AG04450 (cell line): ENCODE data around the gene ZNF552. TPM values are rescaled to one million over a fixed set of nuclear protein-coding genes. Genes with fewer than 3 reads are reported as not detected.

ENCODE experiments used
- CTCF ChIA-PET: fragments of 300-600, 350-600 bp; formaldehyde crosslinking; extraction: SDS; loops from one replicate; lab custom pipeline; 2022; ENCODE audit warnings: antibody characterized with exemption, inconsistent platforms; lab: Charles Lee
- POLR2A ChIA-PET: fragments of 350-600 bp; formaldehyde crosslinking; extraction: SDS; loops from one replicate; lab custom pipeline; 2021; ENCODE audit warnings: antibody characterized with exemption, inconsistent platforms; lab: Yijun Ruan, JAX
- DNase-seq: peaks from one replicate; pipeline ENCODE4 v3.0.0-alpha.2; 2011; ENCODE audit warnings: low read depth, low spot score
- H3K27ac ChIP-seq: one replicate; pipeline ENCODE4 v1.5.1; 2012; ENCODE audit warnings: low read depth, low read length, control low read depth
- H3K27me3 ChIP-seq: one replicate; pipeline ENCODE4 v1.6.0; 2012; ENCODE audit warnings: low read length; ENCODE audit not compliant: control insufficient read depth, insufficient read depth
- H3K4me3 ChIP-seq: 2 replicates; pipeline ENCODE4 v1.5.1; 2011; ENCODE audit warnings: mild to moderate bottlenecking, low read depth, low read length, control low read depth
- H3K9me3 ChIP-seq: 2 replicates; pipeline ENCODE4 v1.5.1; 2012; ENCODE audit warnings: low read length; ENCODE audit not compliant: control insufficient read depth, insufficient read depth
- polyA plus RNA-seq: library from polyadenylated mRNA; depleted of rRNA; stranded (reverse); fragments of >200 nt; gene quantifications from 2 replicates; pipeline ENCODE4 v1.2.3, GENCODE V29; 2011
- TF ChIP-seq, protein P1 (sequence below): IDR thresholded peaks from 2 replicates; pipeline ENCODE4 v1.5.1; 2011; ENCODE audit warnings: low read depth, low read length, control low read depth, inconsistent platforms

The ZNF552 gene
- polyA plus RNA-seq, 1 experiment: 2.8 TPM

DNA sequence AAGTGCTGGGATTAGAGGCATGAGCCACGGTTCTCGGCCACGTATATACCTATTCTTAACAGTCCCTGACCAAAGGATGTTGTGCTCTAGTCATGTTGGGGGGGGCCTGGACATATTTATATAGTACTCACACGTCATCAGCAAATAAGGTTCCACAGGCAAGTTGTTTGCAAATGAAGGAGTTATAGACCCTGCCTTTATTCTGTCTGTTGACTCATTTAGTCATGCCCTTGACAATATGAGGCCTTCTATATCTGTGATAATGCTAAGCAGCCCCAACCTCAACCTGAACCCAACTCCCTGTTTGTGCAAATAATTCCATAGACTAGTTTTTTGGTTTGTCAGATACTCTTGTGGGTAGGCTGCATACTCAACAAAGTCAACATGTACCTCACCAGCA lies 36.4 kb downstream of the ZNF552 start:
- Histone ChIP-seq H3K9me3 (peaks cover 63% of the 10 kb centered on the region), H3K27me3 (no peaks in the 10 kb centered on the region), H3K4me3 (no peak overlapping the region), H3K27ac (no peak overlapping the region)
- ChIA-PET CTCF (no interaction called here), POLR2A (no interaction called here)
- DNase-seq: no peak
- TF ChIP-seq, protein P1, sequence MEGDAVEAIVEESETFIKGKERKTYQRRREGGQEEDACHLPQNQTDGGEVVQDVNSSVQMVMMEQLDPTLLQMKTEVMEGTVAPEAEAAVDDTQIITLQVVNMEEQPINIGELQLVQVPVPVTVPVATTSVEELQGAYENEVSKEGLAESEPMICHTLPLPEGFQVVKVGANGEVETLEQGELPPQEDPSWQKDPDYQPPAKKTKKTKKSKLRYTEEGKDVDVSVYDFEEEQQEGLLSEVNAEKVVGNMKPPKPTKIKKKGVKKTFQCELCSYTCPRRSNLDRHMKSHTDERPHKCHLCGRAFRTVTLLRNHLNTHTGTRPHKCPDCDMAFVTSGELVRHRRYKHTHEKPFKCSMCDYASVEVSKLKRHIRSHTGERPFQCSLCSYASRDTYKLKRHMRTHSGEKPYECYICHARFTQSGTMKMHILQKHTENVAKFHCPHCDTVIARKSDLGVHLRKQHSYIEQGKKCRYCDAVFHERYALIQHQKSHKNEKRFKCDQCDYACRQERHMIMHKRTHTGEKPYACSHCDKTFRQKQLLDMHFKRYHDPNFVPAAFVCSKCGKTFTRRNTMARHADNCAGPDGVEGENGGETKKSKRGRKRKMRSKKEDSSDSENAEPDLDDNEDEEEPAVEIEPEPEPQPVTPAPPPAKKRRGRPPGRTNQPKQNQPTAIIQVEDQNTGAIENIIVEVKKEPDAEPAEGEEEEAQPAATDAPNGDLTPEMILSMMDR: no peak

GRCh38 chr19:57776764-57777296 lies 37.9 kb downstream of the ZNF552 start:
- no peak for DNase-seq
- H3K9me3 ChIP-seq: peaks cover 61% of the 10 kb centered on the region
- TF ChIP-seq, protein P1: no peak

DNA sequence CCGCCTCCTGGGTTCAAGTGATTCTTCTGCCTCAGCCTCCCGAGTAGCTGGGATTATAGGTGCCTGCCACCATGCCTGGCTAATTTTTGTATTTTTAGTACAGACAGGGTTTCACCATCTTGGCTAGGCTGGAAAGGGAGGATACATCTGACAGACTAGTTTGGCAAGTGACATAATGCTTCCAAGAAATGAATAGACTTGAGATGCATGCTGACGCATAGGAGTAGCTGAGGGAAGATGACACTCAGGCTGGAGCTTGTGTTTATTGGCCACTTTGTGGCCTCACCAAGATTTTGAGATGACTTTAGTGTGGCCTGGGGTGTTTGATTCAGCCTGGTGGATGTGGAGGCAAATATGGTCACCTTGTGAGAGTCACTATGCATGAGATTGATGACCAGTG lies 41.2 kb downstream of the ZNF552 start:
- ChIA-PET CTCF (no interaction called here), POLR2A (no interaction called here)
- TF ChIP-seq, protein P1: no peak
- Histone ChIP-seq H3K27ac (no peak overlapping the region), H3K27me3 (no peaks in the 10 kb centered on the region), H3K9me3 (peaks cover 52% of the 10 kb centered on the region), H3K4me3 (no peak overlapping the region)
- DNase-seq: no peak

More at GRCh38 chr19:57776764-57777296, 37.9 kb downstream of the ZNF552 start:
- no peak overlapping the region for H3K4me3 ChIP-seq
- ChIA-PET CTCF (no interaction called here), POLR2A (no interaction called here)
- no peak overlapping the region for H3K27ac ChIP-seq
- H3K27me3 ChIP-seq: no peaks in the 10 kb centered on the region

DNA sequence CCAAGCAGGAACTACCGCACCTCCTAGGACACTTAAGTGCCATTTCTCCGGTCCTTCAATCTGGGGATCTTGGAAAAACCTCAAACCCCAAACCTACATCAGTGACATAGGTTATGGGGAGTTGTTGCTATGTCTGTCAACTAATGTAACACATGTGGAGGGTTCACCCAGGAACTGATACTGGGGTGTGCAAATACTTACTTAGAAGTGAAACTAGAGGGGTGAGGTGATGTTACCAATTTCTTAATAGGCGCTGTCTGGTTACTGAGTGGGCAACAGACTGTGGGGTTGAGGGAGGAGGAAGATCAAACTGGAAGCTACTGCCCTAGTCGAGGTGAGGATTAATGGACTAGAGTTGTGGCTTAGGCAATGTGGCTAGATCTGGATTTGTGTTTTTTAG lies 43.3 kb downstream of the ZNF552 start:
- Histone ChIP-seq H3K9me3 (peaks cover 41% of the 10 kb centered on the region), H3K4me3 (no peak overlapping the region), H3K27me3 (no peaks in the 10 kb centered on the region), H3K27ac (no peak overlapping the region)
- ChIA-PET CTCF (no interaction called here), POLR2A (no interaction called here)
- no peak for DNase-seq
- TF ChIP-seq, protein P1: no peak

DNA sequence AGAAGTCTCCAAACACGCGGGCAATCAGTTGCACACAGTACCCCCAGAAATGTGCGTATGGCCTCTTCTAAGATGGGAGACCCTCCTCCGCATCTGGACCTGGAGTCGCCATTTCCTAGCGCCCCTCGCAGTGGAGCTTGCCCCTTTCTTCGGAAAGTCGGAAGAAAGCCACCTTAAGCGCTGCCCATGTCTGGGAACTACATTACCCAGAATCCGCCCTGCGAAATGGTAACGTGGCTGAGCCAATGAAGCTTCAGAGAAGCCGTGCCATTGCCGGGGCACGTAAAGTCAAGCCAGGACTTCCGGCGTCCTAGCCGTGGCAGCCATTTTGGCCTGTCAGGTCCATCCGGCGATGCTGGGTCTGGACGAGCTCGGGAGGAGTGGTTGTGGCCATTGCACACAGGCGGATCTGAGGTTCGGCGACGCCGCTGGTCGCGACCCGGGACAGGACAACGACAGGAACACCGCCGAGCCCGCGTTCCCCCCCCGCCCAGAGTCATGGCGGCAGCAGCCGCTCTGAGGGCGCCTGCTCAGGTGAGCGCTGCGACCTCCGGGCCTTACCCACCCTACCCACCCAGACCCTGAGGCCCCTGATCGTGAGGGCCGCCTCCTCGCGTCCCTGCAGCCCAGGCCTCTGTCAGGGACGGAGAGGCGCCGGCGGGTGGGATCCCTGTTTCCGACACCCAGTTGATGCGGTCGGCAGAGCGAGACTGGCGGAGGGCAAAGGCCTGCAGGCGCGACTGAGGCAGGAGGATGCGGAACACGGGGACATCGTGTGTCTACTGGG lies 45.2 kb downstream of the ZNF552 start, which contains the start of gene ZNF586:
ZNF586 (plus strand) TSS at position 332 of the 787 bp plus-strand sequence; CDS start at position 499, 167 bp downstream.
- peak; percentile 80 for DNase-seq
- Histone ChIP-seq H3K4me3 (peak within 1 kb of the TSS; percentile 82), H3K27me3 (no peaks in the 10 kb centered on the region), H3K27ac (peak within 1 kb of the TSS; percentile 31), H3K9me3 (peaks cover 23% of the 10 kb centered on the region)
- ChIA-PET CTCF (no interaction called here), POLR2A (interaction anchor here (0.6 to 1.2 kb wide), 5 partner anchors 45 to 209 kb away, joined by 3 to 7 read pairs (median 4); partner anchors contain the start of genes ZNF134, ZNF417 and ZNF552)
- TF ChIP-seq, protein P1: no peak
